Caco-2 (cell line): Measurements from ENCODE around the gene CLDN24. TPM values are rescaled to one million over a fixed set of nuclear protein-coding genes. Genes with fewer than 3 reads are reported as not detected.

Source experiments
- BruUV-seq: library from RNA; stranded (reverse); fragments of 400-500 nt; replicated peaks from 2 replicates; lab custom pipeline; 2021; lab: Mats Ljungman, UMichigan
- CTCF ChIA-PET: fragments of 300-600 bp; sonication (Branson Sonifier 250); formaldehyde crosslinking; loops from one replicate; lab custom pipeline; 2022; ENCODE audit warnings: antibody characterized with exemption; lab: Charles Lee
- POLR2A ChIA-PET: fragments of 300-600 bp; sonication (Branson Sonifier 250); formaldehyde crosslinking; loops from one replicate; lab custom pipeline; 2022; ENCODE audit warnings: antibody characterized with exemption; lab: Charles Lee
- DNase-seq, 2 experiments: peaks; one replicate each; pipeline versions ENCODE4 v3.0.0 to v3.0.0-alpha.2; 2020 to 2022
- H3K27me3 ChIP-seq: replicated peaks from 2 replicates; pipeline ENCODE4 v1.6.0; 2011; ENCODE audit warnings: low read length; ENCODE audit not compliant: control insufficient read depth, insufficient read depth
- H3K36me3 ChIP-seq: 2 replicates; pipeline ENCODE4 v1.5.1; 2011; ENCODE audit warnings: low read length; ENCODE audit not compliant: control insufficient read depth, insufficient read depth
- H3K4me1 ChIP-seq: fragments of 250-450 bp; sonication (Bioruptor Pico); 2 replicates; pipeline ENCODE4 v1.5.1; 2020; ENCODE audit warnings: mild to moderate bottlenecking
- H3K4me3 ChIP-seq: 2 replicates; pipeline ENCODE4 v1.5.1; 2011; ENCODE audit warnings: low read depth, mild to moderate bottlenecking, control low read depth, low read length
- H3K9me3 ChIP-seq: fragments of 250-450 bp; sonication (Bioruptor Pico); 2 replicates; pipeline ENCODE4 v1.5.1; 2020; ENCODE audit warnings: mild to moderate bottlenecking, moderate library complexity
- H3K27ac Mint-ChIP-seq: one replicate; pipeline ENCODE4 v1.8.0; 2022; ENCODE audit warnings: mixed read lengths; ENCODE audit not compliant: unreplicated experiment
- H3K27me3 Mint-ChIP-seq: one replicate; pipeline ENCODE4 v1.8.0; 2022; ENCODE audit warnings: mixed read lengths; ENCODE audit not compliant: insufficient read depth, unreplicated experiment
- H3K36me3 Mint-ChIP-seq: one replicate; pipeline ENCODE4 v1.8.0; 2022; ENCODE audit warnings: mild to moderate bottlenecking, mixed read lengths; ENCODE audit not compliant: insufficient read depth, unreplicated experiment
- H3K4me1 Mint-ChIP-seq: one replicate; pipeline ENCODE4 v1.8.0; 2022; ENCODE audit warnings: low read depth, mixed read lengths; ENCODE audit not compliant: unreplicated experiment
- H3K4me3 Mint-ChIP-seq: one replicate; pipeline ENCODE4 v1.8.0; 2022; ENCODE audit warnings: mild to moderate bottlenecking, moderate library complexity, mixed read lengths; ENCODE audit not compliant: unreplicated experiment
- H3K9me3 Mint-ChIP-seq: one replicate; pipeline ENCODE4 v1.8.0; 2022; ENCODE audit warnings: mixed read lengths; ENCODE audit not compliant: unreplicated experiment
- intact Hi-C: fragments of 100-400 bp; cut with micrococcal nuclease; formaldehyde crosslinking; loops from one replicate; pipeline ENCODE4 v1.10.0; 2022; ENCODE audit not compliant: unreplicated experiment
- total RNA-seq: library from RNA; stranded (reverse); gene quantifications from 2 replicates; pipeline ENCODE4 v1.2.3, GENCODE V29; 2022
- TF ChIP-seq, protein P1 (sequence below), 2 experiments: fragments of 200-600 bp in 1 of 2; IDR thresholded peaks; 1 replicate in 1 of 2; 2 replicates in 1 of 2; pipeline versions ENCODE4 v1.5.1 to v1.8.0; 2011 to 2022; ENCODE audit warnings: antibody characterized with exemption in 1 of 2, control low read depth in 1 of 2, inconsistent platforms in 1 of 2, low read depth in 1 of 2, low read length in 1 of 2, mild to moderate bottlenecking in 1 of 2, moderate library complexity in 1 of 2; ENCODE audit not compliant: insufficient read depth in 1 of 2, severe bottlenecking in 1 of 2, unreplicated experiment in 1 of 2

Gene CLDN24
- total RNA-seq, 1 experiment from 2014 or later: not detected

DNA sequence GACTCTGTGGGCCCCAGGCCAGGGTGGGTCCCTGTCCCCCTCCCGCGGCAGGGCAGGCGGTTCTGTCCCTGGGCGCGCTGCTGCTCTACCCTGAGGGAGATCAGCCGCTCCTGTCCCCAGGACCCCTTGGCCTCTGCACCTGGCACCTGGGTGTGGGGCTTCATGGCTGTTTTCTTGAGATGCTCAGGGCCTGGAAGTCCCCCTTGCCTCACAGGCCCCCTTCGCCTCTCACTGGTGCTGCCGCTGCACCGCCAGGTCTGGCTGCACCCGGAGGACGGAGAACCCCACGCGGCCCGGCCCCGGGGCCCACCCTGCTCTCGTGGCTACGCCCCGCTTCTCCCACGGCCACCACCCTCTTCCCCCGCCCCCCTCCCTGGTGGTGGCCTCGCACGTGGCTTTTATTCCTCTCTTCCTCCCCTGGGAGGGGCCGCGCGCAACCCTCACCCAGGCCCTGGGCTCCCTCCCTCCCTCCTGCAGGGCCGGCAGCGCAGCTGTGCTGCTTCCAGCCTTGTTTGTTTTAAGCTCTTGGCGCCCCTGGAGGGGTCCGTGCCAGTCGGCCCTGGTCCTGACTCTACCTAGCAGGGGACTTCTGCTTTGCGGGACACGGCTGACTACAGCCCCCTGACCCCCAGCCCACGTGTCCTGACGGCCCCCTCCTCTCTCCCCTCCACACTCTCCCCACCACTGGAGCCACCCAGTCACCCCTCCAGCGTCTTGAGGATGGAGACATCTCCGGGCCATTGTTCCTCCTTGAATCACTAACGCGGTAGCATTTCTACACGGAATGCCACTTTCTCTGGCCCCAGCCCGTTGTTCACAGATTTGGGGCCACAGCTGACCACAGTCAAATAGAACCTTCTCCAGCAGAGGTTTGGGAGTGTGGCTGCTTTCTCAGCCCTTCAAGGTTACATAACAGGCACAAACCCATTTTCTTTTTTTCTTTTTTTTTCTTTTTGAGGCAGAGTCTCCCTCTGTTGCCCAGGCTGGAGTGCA, 20.6 kb upstream of the CLDN24 start:
- intact Hi-C loops: no loop called here
- POLR2A ChIA-PET: no interaction called here

DNA sequence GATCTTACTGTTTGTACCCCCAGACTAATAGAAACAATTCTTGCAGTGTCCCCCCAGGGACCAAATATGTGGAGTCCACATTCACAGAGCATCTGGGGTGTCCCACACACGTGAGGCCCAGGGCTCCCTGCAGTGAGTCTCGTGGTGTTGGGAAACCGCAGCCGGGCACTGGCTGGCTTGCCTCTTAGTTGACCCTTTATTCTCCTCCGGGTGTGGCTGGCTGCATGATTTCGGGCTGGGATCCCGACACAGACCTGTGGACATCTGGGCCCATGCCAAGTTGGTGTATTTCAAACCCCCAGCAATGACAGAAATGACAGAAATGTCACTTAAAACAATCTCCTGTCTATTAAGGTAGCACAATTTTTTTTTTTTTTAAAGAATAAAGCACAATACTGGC, 15.6 kb upstream of the CLDN24 start:
- Histone ChIP-seq H3K4me1 (peaks cover 22% of the 10 kb centered on the region; the same call in 1 of the 2 replicates), H3K9me3 (no peaks in the 10 kb centered on the region; the same call in 1 of the 2 replicates), H3K27me3 (no peaks in the 10 kb centered on the region), H3K4me3 (no peak overlapping the region), H3K36me3 (no peaks in the 10 kb centered on the region)
- Mint-ChIP-seq H3K4me1 (peaks cover 8% of the 10 kb centered on the region), H3K27me3 (no peaks in the 10 kb centered on the region), H3K36me3 (peaks cover 4% of the 10 kb centered on the region), H3K27ac (no peak overlapping the region), H3K9me3 (peaks cover 1% of the 10 kb centered on the region), H3K4me3 (no peak overlapping the region)
- intact Hi-C loops: no loop called here
- POLR2A ChIA-PET: no interaction called here
- TF ChIP-seq, protein P1, sequence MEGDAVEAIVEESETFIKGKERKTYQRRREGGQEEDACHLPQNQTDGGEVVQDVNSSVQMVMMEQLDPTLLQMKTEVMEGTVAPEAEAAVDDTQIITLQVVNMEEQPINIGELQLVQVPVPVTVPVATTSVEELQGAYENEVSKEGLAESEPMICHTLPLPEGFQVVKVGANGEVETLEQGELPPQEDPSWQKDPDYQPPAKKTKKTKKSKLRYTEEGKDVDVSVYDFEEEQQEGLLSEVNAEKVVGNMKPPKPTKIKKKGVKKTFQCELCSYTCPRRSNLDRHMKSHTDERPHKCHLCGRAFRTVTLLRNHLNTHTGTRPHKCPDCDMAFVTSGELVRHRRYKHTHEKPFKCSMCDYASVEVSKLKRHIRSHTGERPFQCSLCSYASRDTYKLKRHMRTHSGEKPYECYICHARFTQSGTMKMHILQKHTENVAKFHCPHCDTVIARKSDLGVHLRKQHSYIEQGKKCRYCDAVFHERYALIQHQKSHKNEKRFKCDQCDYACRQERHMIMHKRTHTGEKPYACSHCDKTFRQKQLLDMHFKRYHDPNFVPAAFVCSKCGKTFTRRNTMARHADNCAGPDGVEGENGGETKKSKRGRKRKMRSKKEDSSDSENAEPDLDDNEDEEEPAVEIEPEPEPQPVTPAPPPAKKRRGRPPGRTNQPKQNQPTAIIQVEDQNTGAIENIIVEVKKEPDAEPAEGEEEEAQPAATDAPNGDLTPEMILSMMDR (IDR thresholded peaks at IDR 0.05; ENCODE audit: insufficient read depth in 1 of 2, low read depth in 1 of 2, low read length in 1 of 2, severe bottlenecking in 1 of 2, unreplicated experiment in 1 of 2): no peak
- CTCF ChIA-PET: no interaction called here
- no TSS peak for BruUV-seq
- DNase-seq: no peak

More for the DNA sequence above, 20.6 kb upstream of the CLDN24 start:
- H3K27me3 ChIP-seq: no peaks in the 10 kb centered on the region
- H3K9me3 Mint-ChIP-seq: no peaks in the 10 kb centered on the region
- no peak overlapping the region for H3K4me3 ChIP-seq
- no peaks in the 10 kb centered on the region for H3K36me3 ChIP-seq
- no peaks in the 10 kb centered on the region for H3K4me1 ChIP-seq
- no peak for DNase-seq
- no peaks in the 10 kb centered on the region for H3K9me3 ChIP-seq
- no peak overlapping the region for H3K27ac Mint-ChIP-seq
- H3K4me3 Mint-ChIP-seq: no peak overlapping the region
- TF ChIP-seq, protein P1 (IDR thresholded peaks at IDR 0.05; ENCODE audit: insufficient read depth in 1 of 2, low read depth in 1 of 2, low read length in 1 of 2, severe bottlenecking in 1 of 2, unreplicated experiment in 1 of 2): no peak
- no peaks in the 10 kb centered on the region for H3K36me3 Mint-ChIP-seq
- CTCF ChIA-PET: no interaction called here
- H3K4me1 Mint-ChIP-seq: no peaks in the 10 kb centered on the region
- BruUV-seq: no TSS peak
- no peaks in the 10 kb centered on the region for H3K27me3 Mint-ChIP-seq

DNA sequence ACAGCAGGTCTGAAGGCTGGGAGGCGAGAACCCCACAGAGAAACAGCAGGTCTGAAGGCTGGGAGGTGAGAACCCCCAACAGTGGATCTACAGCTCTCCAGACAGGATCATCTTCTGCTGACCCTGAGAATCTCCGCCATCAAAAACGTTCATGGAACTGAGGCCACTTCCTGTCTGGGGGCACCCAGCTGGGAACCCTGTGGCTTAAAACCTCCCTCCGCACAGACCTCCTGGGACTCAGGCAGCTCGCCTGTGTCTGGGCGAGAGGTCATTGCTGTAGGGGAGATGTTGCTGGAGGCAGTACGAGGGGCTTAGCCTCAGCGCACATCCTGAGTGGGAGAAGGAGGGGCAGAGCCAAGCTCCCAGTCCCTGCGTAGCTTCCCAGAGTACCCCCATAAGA, 15.1 kb upstream of the CLDN24 start:
- no peak for DNase-seq
- intact Hi-C loops: no loop called here
- peaks cover 8% of the 10 kb centered on the region for H3K4me1 Mint-ChIP-seq
- peaks cover 6% of the 10 kb centered on the region for H3K9me3 Mint-ChIP-seq
- no peak overlapping the region for H3K4me3 Mint-ChIP-seq
- no peak overlapping the region for H3K27ac Mint-ChIP-seq
- TF ChIP-seq, protein P1 (IDR thresholded peaks at IDR 0.05; ENCODE audit: insufficient read depth in 1 of 2, low read depth in 1 of 2, low read length in 1 of 2, severe bottlenecking in 1 of 2, unreplicated experiment in 1 of 2): no peak
- CTCF ChIA-PET: no interaction called here
- H3K36me3 ChIP-seq: no peaks in the 10 kb centered on the region
- no peak overlapping the region for H3K4me3 ChIP-seq
- H3K27me3 Mint-ChIP-seq: no peaks in the 10 kb centered on the region
- peaks cover 22% of the 10 kb centered on the region; the same call in 1 of the 2 replicates for H3K4me1 ChIP-seq
- H3K9me3 ChIP-seq: no peaks in the 10 kb centered on the region; the same call in 1 of the 2 replicates
- BruUV-seq: no TSS peak
- POLR2A ChIA-PET: no interaction called here
- H3K36me3 Mint-ChIP-seq: peaks cover 7% of the 10 kb centered on the region
- H3K27me3 ChIP-seq: no peaks in the 10 kb centered on the region
